GM19240 (cell line): Measurements from ENCODE around the gene KNDC1.

Source experiments
- DNase-seq: peaks from one replicate; pipeline ENCODE4 v3.0.0; 2011; ENCODE audit warnings: low spot score; ENCODE audit not compliant: insufficient read length

The KNDC1 gene

DNA sequence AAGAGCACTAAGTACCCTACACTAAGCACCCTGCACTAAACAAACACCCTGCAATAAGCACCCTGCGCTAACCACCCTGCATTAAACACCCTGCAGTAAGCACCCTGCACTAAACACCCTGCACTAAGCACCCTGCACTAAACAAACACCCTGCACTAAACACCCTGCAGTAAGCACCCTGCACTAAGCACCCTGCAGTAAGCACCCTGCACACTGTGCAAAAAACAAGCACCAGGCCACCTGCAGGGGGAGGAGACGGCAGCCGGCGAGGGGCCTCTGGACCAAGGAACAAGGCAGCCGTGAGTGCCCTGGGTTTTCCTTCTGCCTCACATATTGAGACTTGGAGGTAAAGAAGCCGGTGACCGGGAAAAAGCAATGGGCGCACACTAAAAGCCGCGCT, 30.2 kb downstream of the KNDC1 start:
- DNase-seq = no peak

GRCh38 chr10:133191651-133192050, 31.6 kb downstream of the KNDC1 start:
- no peak for DNase-seq

- DNase-seq = no peak
Measured at GRCh38 chr10:133194151-133194550, 34.1 kb downstream of the KNDC1 start.

GRCh38 chr10:133195096-133195495, 35.1 kb downstream of the KNDC1 start:
- DNase-seq = no peak

- DNase-seq = no peak
Measured at GRCh38 chr10:133195611-133196010, 35.6 kb downstream of the KNDC1 start.

DNA sequence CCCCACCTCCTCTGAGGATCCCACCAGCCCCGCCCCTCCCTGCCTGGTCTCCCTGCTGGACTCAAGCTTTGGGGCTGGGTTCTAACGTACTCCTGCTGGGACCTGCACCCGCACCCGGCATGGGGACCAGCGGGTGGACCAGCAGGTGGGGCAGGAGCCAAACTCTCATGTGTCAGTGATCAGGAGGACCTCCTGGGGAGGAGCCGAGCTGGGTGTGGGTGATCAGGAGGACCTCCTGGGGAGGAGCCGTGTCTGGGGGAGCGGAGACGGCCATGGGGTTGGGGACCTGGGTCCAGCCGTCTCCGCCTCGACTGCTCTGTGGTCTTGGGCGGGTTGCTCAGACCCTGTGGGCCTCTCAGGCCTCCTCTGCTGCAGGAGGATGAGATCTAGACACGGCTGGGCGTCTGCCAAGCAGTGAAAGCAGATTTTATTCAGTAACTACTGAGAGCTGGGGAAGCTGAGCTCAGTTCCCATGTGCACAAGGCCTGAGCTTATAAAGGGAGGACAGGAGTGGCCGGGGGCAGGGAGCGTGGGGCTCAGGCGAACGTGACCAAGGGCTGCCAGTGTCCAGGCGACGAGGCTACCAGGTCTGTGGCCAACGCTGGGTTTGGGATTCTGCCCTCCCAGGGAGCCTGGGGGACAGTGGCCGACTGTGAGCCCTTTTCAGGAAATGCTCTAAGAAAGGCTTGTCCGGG, 36.3 kb downstream of the KNDC1 start:
- DNase-seq = no peak

DNA sequence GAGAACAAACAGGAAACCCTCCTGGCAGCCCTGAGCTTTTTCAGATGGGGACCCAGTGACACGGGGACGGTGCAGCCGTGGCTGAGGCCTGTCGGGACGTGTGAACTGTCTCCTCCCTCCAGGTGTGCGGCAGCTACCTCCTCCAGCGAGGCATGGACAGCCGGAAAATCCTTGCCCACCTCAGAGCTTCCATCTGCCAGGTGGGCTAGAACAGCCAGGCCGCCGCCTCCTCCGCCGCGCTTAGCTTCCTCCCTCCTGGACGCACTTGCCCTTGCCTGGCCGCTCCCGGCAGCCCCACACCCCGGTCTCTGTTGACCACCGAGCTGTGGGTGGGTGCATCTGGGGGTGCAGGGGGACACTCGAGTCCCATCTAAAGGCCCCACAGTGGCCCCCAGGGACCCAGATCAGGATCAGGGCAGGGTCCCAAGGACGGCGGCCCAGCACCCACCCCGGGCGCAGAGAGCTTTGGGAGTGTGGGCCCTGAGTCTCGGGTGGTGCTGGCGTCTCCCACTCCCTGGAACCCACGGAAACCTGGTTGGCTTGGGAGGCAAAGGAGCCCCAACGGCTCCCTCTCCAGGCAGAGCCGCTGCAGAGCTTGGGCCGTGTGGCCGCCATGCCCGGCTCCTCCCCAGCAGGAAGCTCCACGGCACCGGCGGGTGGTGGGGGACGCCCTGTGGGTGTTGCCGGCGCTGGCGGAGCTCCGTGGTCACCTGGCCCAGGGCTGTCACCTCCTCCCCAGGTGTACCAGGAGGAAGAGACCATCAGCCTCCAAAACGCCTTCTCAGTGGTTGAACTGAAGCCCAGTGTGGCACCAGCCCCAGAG, 37.1 kb downstream of the KNDC1 start:
- no peak for DNase-seq

- DNase-seq = no peak
Measured at GRCh38 chr10:133197786-133198185, 37.8 kb downstream of the KNDC1 start.

- DNase-seq = no peak
Measured at GRCh38 chr10:133198206-133198605, 38.2 kb downstream of the KNDC1 start.

GRCh38 chr10:133198621-133199487, 38.8 kb downstream of the KNDC1 start:
- no peak for DNase-seq

GRCh38 chr10:133199488-133199885, 39.5 kb downstream of the KNDC1 start:
- no peak for DNase-seq

DNA sequence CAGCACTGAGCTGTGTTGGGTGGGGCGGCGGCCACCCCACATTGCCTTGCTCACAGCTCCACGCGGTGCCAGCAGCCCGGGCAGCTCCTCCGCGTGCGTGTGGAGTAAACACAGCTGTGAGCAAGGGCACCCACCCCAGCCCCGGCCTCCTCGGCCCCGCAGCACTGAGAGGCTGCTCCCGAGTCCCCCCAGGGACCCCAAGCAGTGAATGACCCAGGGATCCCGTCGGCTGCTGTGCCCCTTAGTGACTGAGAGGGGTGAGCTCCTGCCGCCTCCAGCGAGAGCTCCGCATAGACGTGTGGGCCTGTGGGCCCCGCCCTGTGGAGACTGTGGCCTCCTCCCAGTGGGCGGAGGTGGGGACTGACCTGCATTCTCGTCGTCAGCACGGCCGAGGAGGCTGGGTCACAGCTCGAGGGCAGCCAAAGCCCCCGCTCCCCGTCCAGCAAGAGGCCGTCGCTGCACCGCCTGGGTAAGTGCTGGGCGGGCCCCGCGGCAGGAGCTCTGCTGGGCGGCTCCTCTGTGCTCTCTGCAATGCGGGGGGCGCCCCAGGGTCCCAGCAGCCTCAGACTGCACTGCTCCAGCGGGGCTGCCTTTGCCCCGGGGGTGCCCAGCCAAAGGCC, 40.1 kb downstream of the KNDC1 start:
- no peak for DNase-seq

DNA sequence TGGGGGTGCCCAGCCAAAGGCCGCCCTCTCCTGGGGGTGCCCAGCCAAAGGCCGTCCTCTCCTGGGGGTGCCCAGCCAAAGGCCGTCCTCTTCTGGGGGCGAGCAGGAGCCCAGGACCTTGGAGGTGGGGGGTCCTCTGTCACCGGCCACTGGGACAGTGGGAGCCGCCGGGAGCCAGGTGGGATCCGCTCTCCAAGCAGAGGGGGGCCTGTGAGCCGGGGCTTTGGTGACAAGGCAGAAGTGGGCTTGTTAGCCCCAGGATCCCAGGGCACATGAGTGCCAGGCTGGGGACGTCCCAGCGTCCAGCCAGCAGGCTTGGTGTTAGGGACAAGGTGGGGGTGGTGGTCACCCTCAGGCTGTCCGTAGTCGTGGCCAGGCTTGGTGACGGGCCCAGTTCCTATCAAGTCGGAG, 40.6 kb downstream of the KNDC1 start:
- DNase-seq = no peak

GRCh38 chr10:133201151-133201947, 41.3 kb downstream of the KNDC1 start:
- no peak for DNase-seq

DNA sequence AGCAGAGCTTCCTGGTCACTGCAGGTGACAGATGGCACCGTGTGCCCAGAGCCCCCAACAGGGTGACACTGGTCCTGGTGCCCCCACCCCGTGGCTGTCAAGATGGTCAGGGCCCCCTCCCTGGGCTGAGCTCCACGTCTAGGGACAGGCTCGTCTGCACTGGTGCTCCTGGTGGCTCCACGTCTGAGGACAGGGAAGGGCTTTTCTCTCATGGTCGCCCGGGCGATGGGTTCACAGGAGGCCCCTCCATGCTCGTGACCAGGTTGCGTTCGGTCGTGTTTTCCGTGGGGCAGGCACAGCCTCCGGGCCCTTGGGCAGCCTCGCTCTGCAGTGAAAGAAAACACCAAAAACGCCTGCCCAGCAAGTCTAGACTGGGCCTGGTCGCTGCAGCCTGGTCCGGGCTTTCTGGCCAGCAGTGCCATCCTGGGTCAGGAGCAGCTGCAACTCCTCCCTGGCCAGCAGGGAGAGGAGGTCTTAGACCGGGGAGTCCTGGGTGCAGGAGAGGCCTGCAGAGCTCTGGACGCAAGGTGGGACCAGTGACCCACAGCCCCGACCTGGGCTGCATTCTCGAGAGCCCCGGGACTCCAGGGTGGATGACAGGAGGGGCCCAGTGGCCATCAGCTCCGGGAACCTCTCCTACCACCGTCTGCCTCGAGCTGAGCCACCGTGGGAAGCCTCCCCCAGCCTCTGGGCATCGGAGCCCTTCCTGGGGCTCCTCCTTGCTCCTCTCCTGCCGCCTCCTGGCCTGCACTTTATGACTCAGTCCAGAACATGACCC, 42.1 kb downstream of the KNDC1 start:
- DNase-seq = no peak

DNA sequence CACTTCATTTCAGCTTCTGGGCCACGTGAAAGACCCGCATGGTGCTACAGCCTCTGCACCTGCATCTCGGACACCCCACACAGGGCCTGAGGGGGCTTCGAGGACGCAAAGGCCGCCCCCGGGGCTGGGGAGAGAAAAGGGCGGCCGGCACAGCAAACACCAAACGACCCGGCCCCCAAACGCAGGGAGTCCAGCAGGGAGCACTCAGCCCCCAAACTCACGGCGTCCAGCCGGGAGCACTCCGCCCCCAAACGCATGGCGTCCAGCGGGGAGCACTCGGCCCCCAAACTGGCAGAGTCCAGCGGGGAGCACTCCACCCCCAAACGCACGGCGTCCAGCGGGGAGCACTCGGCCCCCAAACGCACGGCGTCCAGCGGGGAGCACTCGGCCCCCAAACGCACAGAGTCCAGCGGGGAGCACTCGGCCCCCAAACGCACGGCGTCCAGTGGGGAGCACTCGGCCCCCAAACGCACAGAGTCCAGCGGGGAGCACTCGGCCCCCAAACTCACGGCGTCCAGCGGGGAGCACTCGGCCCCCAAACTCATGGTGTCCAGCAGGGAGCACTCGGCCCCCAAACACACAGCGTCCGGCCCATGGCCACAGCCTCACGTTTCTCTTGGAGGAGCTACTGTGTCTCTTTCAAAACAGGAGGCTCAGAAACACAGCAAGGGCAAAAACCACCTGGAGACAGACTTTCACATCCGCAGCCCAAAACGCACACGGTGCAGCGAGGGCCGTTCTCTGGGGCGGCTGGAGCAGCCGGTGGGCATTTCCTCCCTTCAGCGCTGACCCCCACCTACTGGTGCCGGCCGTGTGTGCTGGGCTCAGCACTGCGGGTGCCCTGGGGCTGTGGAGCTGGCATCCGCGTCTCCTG, 43.0 kb downstream of the KNDC1 start:
- no peak for DNase-seq

- no peak for DNase-seq
Measured at GRCh38 chr10:133203652-133204195, 43.7 kb downstream of the KNDC1 start.

GRCh38 chr10:133204226-133205015, 44.4 kb downstream of the KNDC1 start:
- DNase-seq = no peak
